NCI-H526 (cell line): ENCODE results near the gene GPR17.

ENCODE experiments used
- DNase-seq, 2 experiments: peaks; one replicate each; lab custom pipeline; 2025; lab: John Stamatoyannopoulos, UW

Gene GPR17, protein sequence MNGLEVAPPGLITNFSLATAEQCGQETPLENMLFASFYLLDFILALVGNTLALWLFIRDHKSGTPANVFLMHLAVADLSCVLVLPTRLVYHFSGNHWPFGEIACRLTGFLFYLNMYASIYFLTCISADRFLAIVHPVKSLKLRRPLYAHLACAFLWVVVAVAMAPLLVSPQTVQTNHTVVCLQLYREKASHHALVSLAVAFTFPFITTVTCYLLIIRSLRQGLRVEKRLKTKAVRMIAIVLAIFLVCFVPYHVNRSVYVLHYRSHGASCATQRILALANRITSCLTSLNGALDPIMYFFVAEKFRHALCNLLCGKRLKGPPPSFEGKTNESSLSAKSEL

DNA sequence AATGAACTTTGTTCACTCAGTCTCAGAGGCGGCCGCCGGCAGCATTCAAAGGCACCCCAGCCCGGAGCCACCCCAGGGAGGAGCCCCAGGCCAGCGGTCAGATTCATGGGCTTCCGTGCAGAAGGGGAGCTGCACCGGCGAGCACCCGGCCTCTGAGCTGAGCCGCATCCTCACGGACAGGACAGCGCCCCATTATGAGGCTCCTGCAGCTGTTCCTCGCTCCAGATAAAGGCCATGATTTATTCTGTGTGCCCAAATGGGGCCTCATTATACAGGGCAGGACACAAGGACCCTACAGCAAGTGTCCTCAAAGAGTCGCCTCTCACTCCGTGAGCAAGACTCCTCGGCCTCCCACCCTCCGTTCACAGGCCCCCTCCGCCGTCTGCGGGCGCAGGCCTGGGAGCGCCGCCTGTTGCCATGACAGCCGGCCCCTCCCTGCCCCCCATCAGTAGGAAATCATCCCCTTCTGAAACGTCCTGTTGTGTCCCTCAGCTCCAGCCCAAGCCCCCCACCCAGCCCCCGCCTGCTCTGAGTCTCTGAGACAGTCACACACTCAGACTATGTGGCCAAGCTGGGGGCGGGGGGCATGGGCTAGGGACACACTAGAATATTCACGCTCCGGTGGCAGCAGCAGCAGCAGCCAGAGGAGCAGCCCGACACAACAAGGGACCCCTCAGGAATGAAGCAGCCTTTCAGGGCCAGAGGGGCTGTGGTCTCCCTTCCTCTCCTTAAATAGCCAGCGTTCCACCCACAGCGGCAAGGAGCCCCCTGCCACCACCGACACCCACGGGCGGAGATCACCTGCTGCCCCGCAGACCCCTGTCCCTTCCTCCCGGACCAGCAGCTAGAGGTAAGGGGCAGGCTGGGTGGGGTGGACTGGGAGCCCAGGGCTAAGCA, at the start of gene GPR17:
GPR17 (plus strand) TSS at position 759 of the 897 bp plus-strand sequence. CDS start 4,583 bp downstream, outside the sequence.
- DNase-seq = no peak

DNA sequence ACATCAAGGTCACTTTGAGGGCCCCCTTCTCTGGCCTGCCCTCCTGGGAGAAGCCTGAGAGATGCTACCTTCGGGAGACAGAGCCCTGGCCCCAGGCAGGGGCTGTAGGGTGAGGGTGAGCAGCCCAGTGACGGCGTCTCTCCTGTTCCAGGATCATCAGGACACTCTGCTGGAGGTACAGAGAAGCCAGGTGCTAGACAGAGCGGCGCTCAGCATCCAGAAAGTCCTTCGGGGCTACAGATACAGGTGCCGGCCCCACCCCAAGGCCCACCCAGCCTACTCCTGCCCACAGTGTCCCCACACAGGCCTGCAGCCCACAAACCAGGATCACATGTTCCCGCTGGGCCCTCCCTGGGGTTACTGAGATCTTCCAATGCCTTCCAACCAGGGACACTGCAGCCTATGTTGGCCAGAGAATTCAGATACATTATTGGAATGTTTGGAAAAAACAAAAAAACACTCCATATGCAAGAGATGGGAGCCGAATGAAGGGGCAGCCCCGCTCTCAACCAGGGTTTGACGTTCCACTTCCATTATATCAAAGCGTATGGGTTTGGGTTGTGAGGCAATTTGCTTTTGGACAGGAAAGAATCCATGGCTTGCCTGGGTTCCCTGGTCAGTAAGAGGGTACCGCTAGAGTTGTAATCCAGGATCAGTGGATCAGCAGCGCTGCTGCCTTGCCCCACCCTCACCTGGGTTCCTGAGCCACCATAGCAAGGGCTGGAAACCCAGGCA, 49.5 kb upstream of the GPR17 start:
- no peak for DNase-seq

DNA sequence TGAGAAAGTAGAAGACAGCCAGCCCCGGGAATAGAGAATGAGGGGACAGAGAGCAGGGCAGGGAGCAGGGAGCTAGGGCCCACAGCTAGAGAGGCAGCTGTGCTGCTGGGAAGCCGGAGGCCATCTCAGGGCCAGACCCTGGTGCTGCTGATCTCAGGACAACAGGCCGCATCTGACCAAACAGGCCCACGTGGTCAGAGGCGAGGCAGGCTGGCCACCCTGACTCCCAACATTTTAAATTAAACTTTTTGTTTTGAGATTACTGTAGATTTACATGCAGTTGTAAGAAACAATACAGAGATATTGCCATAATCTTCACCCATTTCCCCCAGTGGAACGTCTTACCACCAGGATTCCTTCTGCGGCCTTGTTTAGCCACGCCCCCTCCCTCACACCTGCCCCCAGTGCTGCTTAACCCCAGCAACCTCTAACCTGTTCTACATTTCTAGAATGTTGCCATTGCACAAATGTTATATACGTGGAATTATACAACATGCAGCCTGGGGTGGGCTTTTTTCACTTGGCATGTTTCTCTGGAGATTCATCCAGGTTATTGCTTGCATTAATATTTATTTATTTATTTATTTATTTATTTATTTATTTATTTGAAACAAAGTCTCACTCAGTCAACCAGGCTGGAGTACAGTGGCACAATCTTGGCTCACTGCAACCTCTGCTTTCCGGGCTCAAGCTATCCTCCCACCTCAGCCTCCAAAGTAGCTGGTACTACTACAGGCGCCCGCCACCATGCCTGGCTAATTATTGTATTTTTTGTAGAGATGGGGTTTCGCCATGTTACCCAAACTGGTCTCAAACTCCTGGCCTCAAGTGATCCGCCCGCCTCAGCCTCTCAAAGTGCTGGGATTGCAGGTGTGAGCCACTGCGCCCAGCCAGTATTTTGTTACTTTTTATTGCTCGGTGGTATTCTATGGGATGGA, 48.6 kb upstream of the GPR17 start:
- DNase-seq = no peak

DNA sequence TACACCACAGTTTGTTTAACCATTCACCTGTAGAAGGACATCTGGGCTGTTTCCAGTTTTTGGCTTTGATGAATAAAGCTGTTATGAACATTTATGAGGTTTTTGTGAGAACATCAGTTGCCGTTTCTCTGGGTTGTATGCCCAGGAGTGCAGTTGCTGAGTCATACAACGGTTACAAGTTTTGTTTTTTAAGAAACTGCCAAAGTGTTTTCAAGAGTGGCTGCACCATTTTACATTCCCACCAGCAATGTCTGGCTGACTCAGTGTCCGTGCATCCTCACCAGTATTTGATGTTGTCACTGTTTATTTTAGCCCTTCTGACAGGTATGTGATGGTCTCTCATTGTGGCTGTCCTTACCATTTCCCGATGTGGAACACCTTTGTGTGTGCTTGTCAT, 48.0 kb upstream of the GPR17 start:
- no peak for DNase-seq

DNA sequence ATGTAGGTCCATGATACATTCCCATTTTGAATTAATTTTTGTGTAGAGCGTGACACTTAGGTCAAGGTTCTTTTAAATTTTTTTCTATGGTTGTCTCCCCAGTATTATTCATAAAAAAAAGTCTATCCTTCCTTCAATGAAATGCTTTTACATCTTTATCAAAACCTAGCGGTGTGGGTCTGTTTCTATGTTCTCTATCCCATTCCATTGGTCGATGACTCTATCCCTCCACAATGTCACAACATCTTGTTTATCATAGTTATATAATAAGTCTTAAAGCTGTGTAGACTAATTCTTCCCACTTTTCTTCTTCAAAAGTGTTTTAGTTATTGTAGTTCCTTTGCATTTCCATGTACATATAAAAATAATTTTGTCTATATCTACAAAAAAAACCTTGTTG, 47.2 kb upstream of the GPR17 start:
- no peak for DNase-seq

DNA sequence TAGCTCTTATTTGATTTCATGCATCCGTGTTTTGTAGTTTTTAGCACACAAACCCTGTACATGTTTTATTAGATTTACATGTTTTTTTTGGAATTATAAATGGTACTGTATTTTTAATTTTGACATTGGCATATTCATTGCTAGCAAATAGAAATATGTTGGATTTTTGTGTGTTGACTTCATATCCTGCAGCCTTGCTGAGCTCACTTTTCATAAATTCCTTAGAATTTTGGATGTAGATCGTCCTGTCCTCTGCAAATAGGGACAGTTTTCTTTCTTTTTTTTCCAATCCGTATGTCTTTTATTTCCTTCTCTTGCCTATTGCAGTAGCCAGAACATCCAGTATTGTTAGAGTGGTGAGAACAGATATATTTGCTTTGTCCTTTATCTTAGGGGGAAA, 46.7 kb upstream of the GPR17 start:
- DNase-seq = no peak

DNA sequence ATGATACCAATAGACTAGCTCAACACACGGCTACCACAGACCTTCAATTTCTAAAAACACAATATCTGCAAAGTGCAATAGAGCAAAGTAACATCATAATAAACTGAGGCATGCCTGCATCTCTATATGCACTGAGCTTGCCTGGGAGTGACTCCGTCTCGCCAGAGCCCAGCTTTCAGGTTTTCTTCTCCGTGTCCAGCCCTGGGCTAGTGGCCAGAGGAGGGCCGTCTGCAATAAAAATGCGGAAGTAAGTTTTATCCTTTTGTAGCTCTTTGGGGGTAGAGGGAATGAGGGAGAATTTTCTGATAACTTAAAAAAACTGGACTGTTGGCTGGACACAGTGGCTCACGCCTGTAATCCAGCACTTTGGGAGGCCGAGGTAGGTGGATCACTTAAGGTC, 41.0 kb upstream of the GPR17 start:
- DNase-seq = no peak

DNA sequence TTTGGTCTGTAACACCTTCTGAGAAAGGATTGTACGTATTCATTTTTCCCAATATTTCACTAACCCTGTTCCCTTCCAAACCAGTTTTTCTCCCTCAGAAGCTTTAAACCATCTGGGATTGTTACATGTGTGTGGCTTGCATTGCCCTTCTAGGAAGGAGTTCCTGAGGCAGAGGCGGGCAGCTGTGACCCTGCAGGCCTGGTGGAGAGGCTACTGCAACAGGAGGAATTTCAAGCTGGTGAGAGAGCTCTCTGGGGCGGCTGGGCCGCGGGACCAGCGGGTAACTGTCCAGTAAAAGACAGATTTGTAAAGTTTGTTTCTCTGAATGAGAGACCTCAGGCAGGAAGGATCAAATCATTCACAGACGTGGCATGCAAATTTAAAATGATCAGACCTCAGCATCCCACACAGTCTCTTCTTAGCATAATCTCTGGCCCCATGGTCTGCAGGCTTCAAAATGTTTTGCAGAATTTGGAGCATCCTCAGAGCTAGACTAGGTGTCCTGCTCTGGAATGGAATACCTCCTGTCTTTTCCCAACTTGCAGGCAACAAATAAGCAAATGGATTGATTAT, 40.2 kb upstream of the GPR17 start:
- DNase-seq = no peak

DNA sequence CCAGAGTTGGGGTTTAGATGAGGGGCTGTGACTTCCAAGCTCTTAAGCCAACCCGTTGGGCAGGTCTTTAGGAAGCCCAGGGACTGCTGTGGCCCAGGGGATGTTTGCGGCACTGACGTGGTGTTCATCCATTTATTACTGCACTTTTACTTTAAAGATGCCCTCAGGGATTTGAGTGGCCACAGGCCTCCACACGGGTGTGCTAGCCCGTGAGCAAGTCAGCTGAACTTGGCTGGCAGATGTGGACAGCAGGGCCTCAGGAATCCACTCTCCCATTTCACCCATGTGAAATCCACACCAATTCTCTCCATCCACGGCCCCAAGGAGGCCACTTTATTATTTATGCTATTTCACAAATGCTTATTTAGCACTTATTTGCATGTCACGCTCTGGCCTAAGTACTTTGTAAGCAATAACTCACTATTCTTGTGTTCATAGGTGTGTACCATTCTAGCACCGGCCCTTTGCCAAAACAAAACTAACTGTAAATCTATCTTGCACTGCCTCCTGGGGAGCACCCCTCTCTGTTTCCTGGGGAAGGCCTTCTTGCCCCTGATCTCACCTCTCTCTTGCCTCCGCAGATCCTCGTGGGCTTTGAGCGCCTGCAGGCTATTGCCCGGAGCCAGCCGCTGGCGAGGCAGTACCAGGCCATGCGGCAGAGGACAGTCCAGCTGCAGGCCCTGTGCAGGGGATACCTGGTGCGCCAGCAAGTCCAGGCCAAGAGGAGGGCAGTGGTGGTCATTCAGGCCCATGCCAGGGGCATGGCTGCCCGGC, 39.1 kb upstream of the GPR17 start:
- no peak for DNase-seq

DNA sequence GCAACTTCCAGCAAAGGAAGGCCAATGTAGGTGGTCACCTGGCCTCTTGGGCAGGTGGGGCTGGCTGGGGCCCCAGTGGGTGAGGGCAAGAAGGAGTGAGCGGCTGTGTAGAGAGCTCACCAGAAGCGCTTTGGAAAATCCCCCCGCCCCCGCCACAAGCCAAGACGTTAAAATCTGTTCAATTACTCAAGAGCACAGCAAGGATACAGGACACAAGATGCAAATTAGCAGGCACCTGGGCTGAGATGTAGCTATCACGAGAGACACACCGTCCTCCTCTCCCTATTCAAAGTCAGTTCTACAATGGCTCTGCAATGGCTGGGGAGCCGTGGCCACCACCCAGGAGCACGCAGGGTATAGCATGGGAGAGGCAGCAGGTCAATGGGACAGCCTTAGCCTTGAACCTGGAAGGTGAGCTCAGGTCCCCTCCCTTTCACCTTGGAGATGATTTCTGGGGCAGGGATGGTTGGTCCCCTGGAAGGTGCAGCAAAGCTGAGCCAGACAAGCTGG, 38.5 kb upstream of the GPR17 start:
- no peak for DNase-seq

DNA sequence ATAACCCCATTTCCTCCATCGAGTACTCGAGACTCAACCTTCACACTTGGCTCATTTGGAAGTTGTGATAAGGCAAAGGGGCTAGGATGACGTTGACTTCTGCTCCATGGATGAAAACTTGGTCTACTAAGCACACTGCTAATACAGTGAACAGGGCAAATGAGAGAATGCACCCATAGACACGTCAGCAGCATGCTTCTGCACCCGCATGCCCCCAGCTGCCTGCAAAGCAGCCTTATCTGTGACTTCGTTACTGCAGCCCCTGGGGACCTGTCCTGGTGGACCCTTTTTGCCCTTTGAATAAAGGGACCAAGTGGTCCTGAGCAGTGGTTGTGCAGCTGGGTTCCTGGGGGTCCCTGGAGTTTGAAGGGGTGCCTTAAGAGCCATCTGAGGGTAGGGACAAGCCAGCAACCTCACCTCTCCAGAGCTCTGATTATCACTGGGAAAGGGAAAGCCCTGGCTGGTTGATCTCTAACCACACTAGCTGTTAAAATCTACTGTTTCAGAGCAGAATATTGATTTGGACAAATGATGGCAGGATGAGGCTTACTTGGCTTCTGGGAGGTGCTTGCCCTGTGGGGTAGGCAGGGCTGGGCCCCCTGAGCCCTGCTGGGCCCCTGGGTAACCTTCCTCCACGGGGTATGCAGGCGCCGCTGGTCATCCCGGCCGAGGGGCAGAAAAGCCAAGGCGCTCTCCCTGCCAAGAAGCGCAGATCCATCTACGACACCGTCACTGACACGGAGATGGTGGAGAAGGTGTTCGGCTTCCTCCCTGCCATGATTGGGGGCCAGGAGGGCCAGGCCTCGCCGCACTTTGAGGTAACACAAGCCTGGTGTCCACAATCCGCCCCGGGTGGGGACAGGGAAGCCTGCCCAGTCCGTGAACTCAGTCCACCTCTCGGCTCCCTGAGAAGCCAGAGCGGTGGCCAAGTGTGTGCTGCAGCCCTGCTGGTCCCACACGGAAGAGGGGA, 37.6 kb upstream of the GPR17 start:
- no peak for DNase-seq

DNA sequence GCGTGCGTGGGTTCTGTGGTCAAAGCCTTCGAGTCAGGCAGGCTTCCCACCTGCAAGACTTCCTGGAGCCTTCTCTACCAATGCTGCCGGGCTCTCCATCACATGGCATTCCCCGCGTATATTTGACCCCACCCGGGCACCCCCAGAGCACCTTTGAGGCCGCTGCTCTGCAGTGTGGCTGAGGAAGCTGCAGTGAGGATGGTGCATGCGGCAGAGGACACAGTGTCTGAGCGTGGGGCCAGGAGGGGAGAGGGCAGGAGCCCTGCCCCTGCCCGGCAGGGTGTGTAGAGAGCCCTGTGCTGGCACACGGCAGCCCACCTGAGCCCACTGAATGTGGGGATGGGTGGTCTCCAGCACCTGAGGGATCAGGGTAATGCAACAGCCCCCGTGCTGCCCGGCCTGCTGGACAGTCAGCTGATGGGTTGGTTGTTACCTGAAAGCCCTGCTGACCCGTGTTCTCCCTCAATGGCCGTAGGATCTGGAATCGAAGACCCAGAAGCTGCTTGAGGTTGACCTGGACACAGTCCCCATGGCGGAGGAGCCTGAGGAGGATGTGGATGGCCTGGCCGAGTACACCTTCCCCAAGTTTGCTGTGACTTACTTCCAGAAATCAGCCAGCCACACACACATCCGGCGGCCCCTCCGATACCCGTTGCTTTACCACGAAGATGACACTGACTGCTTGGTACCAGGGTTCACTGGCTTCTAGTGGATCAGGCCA, 36.8 kb upstream of the GPR17 start:
- DNase-seq = no peak

DNA sequence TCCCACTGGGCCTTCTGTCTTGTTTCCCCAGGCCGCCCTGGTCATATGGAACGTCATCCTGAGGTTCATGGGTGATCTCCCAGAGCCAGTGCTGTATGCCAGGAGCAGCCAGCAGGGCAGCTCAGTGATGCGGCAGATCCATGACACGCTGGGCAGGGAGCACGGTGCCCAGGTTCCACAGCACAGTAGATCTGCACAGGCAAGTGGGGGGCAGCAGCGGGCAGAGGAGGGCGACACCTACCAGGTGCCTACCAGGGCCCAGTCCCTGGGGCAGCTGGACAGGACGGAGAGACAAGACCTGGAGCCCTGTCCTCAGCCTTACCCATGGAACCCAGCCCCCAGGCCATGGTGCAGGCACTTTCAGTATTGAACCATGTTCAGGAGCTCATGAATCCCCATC, 36.1 kb upstream of the GPR17 start:
- no peak for DNase-seq

DNA sequence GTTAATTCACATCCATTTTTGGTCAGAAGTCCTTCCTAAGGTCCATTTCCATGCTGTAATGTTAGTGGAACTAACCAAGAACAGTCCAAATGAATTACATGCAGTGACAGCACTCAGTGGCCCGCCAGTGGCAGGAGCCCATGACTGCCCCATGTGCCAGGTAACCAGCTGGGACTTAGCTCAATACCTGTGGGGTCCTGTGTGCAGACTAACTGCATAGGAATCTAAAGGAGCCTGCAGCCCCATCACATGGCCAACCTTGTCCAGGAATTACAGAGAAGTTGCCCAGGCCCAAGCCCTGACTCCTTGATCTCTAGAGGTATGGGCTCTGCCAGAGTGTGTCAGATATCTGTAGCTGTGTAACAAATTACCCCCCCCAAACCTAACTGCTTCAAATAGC, 35.4 kb upstream of the GPR17 start:
- no peak for DNase-seq

DNA sequence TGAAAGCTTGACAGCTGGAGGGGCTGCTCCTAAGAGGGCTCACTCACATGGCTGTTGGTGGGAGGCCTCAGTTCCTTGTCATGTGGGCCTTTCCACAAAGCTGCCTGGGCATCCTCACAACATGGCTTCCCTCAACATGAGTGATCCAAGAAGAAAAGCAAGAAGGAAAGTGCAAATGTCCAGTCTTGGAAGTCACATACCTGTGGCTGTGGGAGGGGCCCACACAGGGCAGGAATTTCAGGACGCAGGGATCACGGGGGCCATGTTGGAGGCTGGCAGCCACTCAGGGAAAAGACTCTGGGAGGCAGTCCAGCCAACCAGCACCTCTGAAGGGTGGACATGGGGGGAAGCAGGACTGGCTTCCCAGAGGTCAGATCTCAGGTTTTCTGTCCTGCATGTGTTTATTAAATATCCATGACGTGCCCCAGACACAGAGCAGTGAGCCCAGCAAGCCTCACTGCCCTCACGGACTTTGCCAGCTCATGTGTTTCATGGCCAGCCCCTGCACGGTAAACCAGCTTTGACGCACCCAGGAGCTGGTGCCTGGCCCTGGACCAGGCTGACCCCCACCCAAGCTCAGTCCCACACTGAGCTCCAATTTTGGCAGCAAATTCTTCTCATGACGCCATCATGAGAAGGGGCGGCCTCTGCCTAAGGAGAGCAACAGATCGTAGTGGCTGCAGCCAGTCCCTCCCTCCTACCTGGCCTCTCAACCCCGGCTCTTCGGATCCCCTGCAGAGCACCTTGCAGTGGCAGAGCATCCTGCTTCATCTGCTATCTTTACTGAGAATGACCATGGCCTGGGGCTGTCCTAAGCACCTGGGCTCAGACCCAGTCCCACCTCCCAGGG, 34.7 kb upstream of the GPR17 start:
- DNase-seq = no peak

DNA sequence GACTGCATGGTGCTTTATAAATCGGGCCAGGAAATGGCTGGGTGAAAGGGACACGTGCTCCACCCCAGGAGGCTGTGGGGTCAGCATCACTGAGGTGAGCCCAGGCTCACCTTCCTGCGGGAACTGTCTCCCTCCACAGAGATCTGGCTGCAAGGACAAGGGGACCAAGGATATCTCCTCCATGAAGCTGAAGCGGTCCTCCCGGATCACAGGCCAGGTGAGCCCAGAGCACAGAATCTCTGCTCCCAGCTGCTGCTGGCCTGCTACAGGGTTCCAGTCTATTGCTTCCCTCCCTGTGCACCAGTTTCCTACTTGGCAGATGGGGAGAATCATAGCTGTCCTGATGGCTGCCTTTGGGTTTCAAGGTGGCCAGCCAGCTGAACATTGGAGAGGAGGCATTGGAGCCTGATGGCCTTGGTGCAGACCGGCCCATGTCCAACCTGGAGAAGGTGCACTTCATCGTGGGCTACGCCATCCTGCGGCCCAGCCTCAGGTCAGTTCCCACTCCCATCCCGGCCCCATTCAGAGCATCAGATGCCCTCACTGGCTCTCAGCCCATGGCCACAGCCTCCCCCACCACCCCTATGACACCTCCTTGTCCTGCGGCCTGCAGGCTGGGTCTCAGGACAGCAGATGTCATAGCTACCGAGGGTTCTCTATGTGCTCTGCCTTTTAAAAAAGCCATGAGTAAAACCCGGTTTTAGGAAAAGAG, 33.7 kb upstream of the GPR17 start:
- DNase-seq = no peak

DNA sequence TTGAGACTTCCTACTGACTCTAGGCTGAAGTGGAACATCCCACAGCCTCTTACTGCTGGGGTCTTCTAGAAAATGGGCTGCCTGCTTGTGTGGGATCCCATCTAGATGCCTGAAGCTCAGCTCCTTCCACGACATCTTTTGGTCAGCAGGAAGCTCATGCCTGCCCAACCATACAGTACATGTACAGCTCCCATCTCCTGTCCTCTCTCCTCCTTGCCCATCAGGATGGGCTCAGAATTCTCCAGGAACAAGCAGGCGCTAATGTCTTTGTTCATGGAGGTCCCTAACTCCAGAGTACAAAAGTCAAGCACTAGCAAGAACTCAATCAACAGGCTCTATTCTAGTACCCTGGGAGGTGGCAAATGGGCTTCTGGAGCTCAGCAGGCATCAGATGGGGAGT, 31.7 kb upstream of the GPR17 start:
- no peak for DNase-seq
